Gastroesophageal sphincter (tissue), 3 donors: ENCODE data around the gene LARGE1.

ENCODE experiments used
- CTCF ChIP-seq, 4 experiments: fragments of 200-600 bp in 2 of 4; fragments of 450-650 bp in 2 of 4; sonication (generic) in 1 of 4; IDR thresholded peaks; one replicate each; pipeline ENCODE4 v1.5.1; 2017 to 2019; ENCODE audit warnings: antibody characterized with exemption in 4 of 4, mild to moderate bottlenecking in 2 of 4, moderate library complexity in 2 of 4
- EP300 ChIP-seq: sonication (generic); formaldehyde crosslinking; IDR thresholded peaks from one replicate; pipeline ENCODE4 v1.6.1; 2017; ENCODE audit warnings: antibody characterized with exemption, mild to moderate bottlenecking
- POLR2A ChIP-seq, 2 donors: fragments of 450-650 bp; IDR thresholded peaks; one replicate each; pipeline ENCODE4 v1.6.1; 2017; ENCODE audit warnings: antibody characterized with exemption in 2 of 2, mild to moderate bottlenecking in 2 of 2, moderate library complexity in 1 of 2
- POLR2AphosphoS5 ChIP-seq: sonication (generic); formaldehyde crosslinking; IDR thresholded peaks from one replicate; pipeline ENCODE4 v1.6.1; 2017; ENCODE audit warnings: antibody characterized with exemption

- no peak for TF ChIP-seq CTCF (IDR thresholded peaks at IDR 0.05)
- no peak for TF ChIP-seq EP300
- TF ChIP-seq POLR2A (IDR thresholded peaks at IDR 0.05): no peak
- no peak for TF ChIP-seq POLR2AphosphoS5
These were observed 209.9 kb downstream of the LARGE1 start for GRCh38 chr22:33710326-33710725.
